Astrocyte (in vitro differentiated cells and primary cell): ENCODE measurements around the gene SCAMP1.

Experiments
- CTCF ChIP-seq: IDR thresholded peaks from 2 replicates; pipeline ENCODE4 v1.5.1; 2011; ENCODE audit warnings: low read depth, mild to moderate bottlenecking, inconsistent platforms, low read length, moderate library complexity; ENCODE audit not compliant: insufficient read depth
- EZH2 ChIP-seq: IDR thresholded peaks from 2 replicates; pipeline ENCODE4 v1.6.1; 2012; ENCODE audit warnings: mild to moderate bottlenecking, low read length, inconsistent platforms; ENCODE audit not compliant: insufficient read depth

GRCh38 chr5:78449103-78449502 lies 88.7 kb downstream of the SCAMP1 start:
- no peak for TF ChIP-seq EZH2
- no peak for TF ChIP-seq CTCF
